Stomach smooth muscle (tissue), 2 donors: Measurements from ENCODE around the gene SP140.
A peak's percentile ranks its signal among the peaks of the same experiment; 100 is the strongest.
"Not testable (repeated sequence)": the region's sequence is repeated elsewhere in the genome, so short reads cannot be mapped to it uniquely, and the experiment has no call there.

ENCODE experiments used
- H3K27ac ChIP-seq: one replicate; pipeline ENCODE4 v1.7.0; 2013; ENCODE audit warnings: mild to moderate bottlenecking, low read length, inconsistent platforms
- H3K27me3 ChIP-seq, 2 donors: one replicate each; pipeline ENCODE4 v1.7.0; 2013; ENCODE audit warnings: low read length in 2 of 2; ENCODE audit not compliant: insufficient read depth in 2 of 2, control insufficient read depth in 1 of 2
- H3K36me3 ChIP-seq, 2 donors: one replicate each; pipeline ENCODE4 v1.7.0; 2013; ENCODE audit warnings: low read length in 2 of 2; ENCODE audit not compliant: control insufficient read depth in 2 of 2, insufficient read depth in 2 of 2
- H3K4me1 ChIP-seq: one replicate; pipeline ENCODE4 v1.7.0; 2013; ENCODE audit warnings: low read length; ENCODE audit not compliant: control insufficient read depth, insufficient read depth
- H3K4me3 ChIP-seq, 2 donors: one replicate each; pipeline ENCODE4 v1.7.0; 2013; ENCODE audit warnings: low read length in 2 of 2
- H3K9ac ChIP-seq, 2 donors: one replicate each; pipeline ENCODE4 v1.7.0; 2013; ENCODE audit warnings: low read length in 2 of 2, mild to moderate bottlenecking in 1 of 2
- H3K9me3 ChIP-seq, 2 donors: one replicate each; pipeline ENCODE4 v1.7.0; 2013; ENCODE audit warnings: low read length in 2 of 2; ENCODE audit not compliant: control insufficient read depth in 2 of 2
- donor health status: healthy.
- donor health status: Pancreatic carcinoma.

Gene SP140

DNA sequence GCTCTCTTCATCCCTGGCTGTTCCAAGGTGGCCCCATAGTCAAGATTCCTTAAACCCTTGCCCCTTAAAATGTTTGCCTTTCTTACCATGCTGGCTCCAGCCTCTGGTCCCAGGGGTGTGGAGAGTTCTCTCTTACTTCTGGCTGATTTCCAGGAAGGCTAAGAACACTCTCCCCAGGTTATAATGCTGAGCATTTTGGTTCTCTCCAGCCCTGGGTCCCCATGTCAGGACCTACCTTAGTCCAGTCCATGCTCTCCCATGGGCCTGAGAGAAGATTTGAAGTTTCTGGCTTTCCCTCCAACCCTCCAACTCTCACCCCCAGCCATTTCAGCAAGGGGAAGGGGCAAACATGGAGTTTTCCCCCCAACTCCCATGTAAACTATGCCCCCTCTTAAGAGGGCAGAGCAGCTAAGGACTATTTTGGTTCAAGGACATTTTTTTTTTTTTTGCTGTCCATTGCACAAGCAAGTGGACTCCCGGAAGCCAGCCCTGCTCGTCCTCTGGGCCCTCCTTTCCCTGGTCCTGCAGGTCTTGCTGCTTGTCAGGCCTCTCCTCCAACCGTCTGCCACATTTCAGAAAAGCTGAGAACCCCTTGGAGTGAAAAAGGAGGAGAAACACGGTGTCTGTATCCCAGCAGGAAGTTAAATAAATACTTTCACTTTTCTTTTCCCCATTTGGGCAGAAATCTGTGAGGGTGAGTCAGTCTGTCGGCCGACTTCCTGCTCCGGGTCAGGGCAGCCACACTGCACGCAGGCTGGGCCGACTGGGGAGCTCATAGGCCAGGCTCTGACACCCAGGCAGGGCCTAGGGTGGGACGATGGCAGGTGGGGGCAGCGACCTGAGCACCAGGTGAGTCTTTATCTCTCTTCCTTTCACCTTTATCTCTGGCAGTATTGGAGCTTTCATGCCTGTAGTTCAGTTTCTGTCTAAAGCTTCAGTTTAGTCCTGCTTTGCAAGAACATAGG, 101.2 kb downstream of the SP140 start, which contains the start of gene SP140L:
Gene SP140L (plus strand): TSS at position 741 of the 965 bp plus-strand sequence. CDS start 77 bp downstream, at position 818.
- H3K27ac ChIP-seq: peak within 1 kb of the TSS; percentile 46
- no peaks in the 10 kb centered on the region for H3K27me3 ChIP-seq
- peak within 1 kb of the TSS; percentile 51 to 53 for H3K9ac ChIP-seq
- H3K4me1 ChIP-seq: peaks cover 9% of the 10 kb centered on the region
- H3K4me3 ChIP-seq: peak within 1 kb of the TSS; percentile 80 to 82
- H3K36me3 ChIP-seq: no peaks in the 10 kb centered on the region
- H3K9me3 ChIP-seq: peaks cover 0 to 10% of the 10 kb centered on the region in 2 donors

DNA sequence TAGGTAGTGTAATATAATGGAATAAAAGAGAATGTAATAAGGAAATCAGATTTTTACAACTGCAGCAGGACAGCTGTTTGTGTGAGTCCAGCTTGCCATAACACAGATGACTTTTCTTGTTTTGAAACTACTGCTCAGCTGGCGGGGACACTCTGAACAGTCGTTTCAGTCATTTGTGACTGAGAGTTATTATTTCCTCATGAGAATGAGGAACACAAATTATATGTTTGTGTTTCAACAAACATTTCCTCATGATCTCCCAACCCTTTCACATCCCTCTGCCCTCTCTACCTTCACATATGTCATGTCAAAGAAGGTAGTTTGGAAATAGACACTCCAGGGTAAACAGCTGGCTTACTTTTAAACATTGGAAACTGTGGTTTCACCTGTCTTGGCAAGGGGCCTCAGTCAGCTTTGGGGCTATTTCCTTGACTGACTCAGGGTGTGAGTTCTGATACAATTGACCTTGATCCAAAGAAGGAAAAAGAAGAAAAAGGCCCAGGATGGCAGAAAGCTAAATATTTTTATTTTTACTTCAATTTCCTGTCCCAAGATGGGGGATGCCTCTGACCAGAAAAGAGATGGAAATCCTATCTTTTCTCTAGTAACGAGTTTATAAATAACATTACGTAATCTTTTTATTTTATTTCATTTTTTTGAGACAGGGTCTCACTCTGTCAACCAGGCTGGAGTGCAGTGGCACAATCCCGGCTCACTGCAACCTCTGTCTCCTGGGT, 102.0 kb downstream of the SP140 start:
- no peaks in the 10 kb centered on the region for H3K36me3 ChIP-seq
- peak overlapping the region; percentile 80 to 82 for H3K4me3 ChIP-seq
- no peaks in the 10 kb centered on the region for H3K27me3 ChIP-seq
- peak overlapping the region; percentile 22 to 53 for H3K9ac ChIP-seq
- peaks cover 0 to 6% of the 10 kb centered on the region in 2 donors for H3K9me3 ChIP-seq
- H3K27ac ChIP-seq: peak overlapping the region; percentile 46
- peaks cover 9% of the 10 kb centered on the region for H3K4me1 ChIP-seq

DNA sequence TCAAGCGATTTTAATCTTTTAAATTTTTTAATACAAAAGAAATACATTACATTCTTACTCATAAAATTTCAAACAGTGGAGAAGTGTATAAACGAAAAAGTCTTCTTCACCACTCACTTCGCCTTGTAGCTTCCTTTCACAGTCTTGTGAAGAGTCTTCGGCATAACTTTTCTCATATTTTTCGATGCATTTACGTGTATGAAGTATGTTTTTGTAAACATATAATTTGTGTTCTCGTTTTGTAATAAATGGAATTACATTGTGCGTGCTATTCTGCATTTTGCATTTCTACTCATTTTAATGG, 102.6 kb downstream of the SP140 start:
- H3K4me1 ChIP-seq: peaks cover 9% of the 10 kb centered on the region
- no peak overlapping the region for H3K27ac ChIP-seq
- H3K9me3 ChIP-seq: peaks cover 0 to under 1% of the 10 kb centered on the region in 2 donors
- no peaks in the 10 kb centered on the region for H3K27me3 ChIP-seq
- H3K36me3 ChIP-seq: no peaks in the 10 kb centered on the region
- peak overlapping the region in 1 of 2 donors; percentile 82 for H3K4me3 ChIP-seq
- no peak overlapping the region for H3K9ac ChIP-seq

DNA sequence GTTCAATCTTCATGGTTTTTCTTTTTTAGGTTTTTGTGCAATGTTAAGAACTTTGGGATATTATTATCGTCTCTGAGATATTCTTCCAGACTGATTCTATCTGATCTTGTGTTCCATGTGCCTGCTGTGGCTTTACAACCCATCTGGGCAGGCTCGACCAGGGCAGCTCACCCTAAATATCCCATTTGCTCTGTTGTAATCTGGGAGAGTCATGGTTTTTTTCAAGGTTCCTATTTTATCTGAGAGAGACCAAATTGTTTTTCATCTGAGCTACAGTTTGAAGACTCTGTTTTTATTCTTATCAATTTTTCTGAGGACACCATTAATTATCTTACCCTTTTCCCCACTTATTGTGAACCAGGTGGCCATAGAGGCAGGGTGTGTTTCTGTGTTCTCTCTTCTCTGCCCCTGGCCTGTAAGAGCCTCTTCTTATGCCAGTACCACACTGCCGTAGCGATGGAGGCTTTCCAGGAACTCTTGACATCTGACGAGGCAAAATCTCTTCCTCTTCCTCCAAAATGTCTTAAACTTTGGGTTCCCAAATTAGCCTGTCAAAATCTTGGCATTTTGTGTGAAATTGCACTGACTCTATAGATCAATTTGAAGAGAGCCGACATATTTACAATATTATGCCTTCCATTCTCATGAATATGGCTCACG, 104.5 kb downstream of the SP140 start:
- Histone ChIP-seq H3K9ac (no peak overlapping the region), H3K9me3 (no peaks in the 10 kb centered on the region), H3K4me3 (no peak overlapping the region), H3K36me3 (no peaks in the 10 kb centered on the region), H3K4me1 (peaks cover 9% of the 10 kb centered on the region), H3K27me3 (no peaks in the 10 kb centered on the region), H3K27ac (no peak overlapping the region)

DNA sequence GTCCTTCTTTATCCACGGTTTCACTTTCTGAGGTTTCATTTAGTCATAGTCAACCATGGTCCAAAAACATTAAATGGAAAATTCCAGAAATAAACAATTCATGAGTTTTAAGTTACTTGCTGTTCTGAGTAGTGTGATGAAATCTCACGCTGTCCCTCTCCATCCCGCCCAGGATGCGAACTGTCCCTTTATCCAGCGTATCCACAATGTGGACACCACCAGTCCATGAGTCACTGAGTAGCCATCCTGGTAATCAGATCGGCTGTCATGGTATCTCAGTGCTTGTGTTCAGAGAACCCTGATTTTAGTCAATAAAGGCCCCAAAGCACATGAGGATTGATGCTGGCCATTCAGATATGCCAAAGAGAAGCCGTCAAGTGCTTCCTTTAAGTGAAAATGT, 105.2 kb downstream of the SP140 start:
- peaks cover 0 to under 1% of the 10 kb centered on the region in 2 donors for H3K36me3 ChIP-seq
- H3K4me3 ChIP-seq: no peak overlapping the region
- H3K9me3 ChIP-seq: no peaks in the 10 kb centered on the region
- no peak overlapping the region for H3K27ac ChIP-seq
- H3K9ac ChIP-seq: no peak overlapping the region
- no peaks in the 10 kb centered on the region for H3K27me3 ChIP-seq
- H3K4me1 ChIP-seq: peaks cover 9% of the 10 kb centered on the region

DNA sequence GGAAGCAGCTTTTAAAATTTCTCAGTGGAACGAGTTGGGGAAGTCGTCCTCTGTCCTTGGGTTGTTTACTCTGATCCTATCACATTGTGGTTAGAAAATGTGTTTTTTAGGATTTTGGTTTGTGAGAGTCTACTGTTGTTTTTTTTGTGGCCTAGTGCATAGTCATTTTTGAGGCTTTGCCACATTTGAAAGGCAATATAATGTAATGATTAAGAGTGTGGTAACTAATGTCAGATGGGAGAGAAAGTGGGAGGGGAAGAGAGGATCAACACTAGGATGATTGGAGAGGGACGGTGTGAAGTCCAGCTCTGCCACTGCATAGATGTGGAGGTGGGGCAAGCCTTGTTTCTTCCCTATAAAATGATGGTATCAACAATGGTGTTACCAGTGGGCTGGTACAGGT, 109.9 kb downstream of the SP140 start:
- peaks cover 3 to 4% of the 10 kb centered on the region in 2 donors for H3K36me3 ChIP-seq
- H3K9ac ChIP-seq: no peak overlapping the region
- H3K4me1 ChIP-seq: no peaks in the 10 kb centered on the region
- no peak overlapping the region for H3K4me3 ChIP-seq
- H3K27me3 ChIP-seq: no peaks in the 10 kb centered on the region
- no peak overlapping the region for H3K27ac ChIP-seq
- no peaks in the 10 kb centered on the region for H3K9me3 ChIP-seq

DNA sequence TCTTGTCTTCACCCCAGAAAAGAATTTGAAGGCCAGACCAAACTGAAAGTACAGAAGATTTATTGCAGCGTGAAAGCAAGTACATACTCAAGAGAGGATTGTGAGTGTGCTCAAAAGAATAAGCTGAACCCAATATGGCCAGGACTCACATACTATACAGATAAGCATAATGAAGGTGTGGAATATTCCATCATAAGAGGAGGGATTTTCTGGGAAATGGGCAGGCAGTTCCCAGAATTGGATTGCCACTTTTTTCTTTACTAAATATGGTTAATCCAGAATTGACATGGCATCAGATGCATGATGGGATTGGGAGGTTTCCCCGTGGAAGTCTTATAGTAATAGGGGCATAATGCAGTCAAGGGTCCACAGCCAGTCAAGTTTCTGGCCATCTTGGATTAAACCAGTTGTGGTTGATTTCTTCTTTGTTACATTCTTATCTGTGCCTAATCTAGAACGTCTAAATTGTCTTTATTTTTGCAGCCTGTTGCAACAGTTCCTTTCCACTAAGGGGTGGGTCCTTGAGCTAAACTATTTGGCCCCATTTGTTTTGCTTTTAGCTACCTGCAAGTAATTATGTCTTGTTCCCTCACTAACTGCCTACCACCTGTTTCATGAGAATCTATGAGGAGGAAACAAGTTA, 110.4 kb downstream of the SP140 start:
- Histone ChIP-seq H3K4me1 (no peaks in the 10 kb centered on the region), H3K4me3 (no peak overlapping the region), H3K9ac (no peak overlapping the region), H3K9me3 (no peaks in the 10 kb centered on the region), H3K36me3 (peaks cover 3 to 4% of the 10 kb centered on the region in 2 donors), H3K27ac (no peak overlapping the region), H3K27me3 (no peaks in the 10 kb centered on the region)

DNA sequence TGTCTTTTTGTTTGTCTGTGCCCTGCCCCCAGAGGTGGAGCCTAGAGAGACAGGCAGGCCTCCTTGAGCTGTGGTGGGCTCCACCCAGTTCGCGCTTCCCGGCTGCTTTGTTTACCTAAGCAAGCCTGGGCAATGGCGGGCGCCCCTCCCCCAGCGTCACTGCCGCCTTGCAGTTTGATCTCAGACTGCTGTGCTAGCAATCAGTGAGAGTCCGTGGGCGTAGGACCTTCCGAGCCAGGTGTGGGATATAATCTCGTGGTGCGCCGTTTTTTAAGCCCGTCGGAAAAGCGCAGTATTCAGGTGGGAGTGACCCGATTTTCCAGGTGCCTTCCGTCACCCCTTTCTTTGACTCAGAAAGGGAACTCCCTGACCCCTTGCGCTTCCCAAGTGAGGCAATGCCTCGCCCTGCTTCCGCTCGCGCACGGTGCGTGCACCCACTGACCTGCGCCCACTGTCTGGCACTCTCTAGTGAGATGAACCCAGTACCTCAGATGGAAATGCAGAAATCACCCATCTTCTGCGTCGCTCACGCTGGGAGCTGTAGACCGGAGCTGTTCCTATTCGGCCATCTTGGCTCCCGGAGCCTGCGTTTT, 116.5 kb downstream of the SP140 start:
- not testable (repeated sequence) for H3K27me3 ChIP-seq, H3K9ac ChIP-seq, H3K4me1 ChIP-seq, H3K36me3 ChIP-seq, H3K9me3 ChIP-seq, H3K4me3 ChIP-seq, H3K27ac ChIP-seq

DNA sequence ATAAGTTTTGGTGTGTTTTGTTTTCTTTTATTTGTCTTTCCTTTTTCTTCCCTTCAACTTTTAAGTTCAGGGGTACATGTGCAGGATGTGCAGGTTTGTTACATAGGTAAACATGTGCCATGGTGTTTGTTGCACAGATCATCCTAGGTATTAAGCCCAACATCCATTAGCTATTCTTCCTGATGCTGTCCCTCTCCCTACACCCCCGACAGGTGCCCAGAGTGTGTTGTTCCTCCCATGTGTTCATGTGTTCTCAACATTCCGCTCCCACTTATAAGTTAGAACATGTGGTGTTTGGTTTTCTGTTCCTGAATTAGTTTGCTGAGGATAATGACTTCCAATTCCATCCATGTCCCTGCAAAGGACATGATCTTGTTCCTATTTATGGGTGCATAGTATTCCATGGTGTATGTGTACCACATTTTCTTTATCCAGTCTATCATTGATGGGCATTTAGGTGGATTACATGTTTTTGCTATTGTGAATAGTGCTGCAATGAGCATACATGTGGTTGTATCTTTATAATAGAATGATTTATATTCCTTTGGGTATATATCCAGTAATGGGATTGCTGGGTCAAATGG, 117.6 kb downstream of the SP140 start:
- not testable (repeated sequence) for H3K27ac ChIP-seq, H3K36me3 ChIP-seq, H3K9me3 ChIP-seq, H3K27me3 ChIP-seq, H3K4me3 ChIP-seq, H3K4me1 ChIP-seq, H3K9ac ChIP-seq

DNA sequence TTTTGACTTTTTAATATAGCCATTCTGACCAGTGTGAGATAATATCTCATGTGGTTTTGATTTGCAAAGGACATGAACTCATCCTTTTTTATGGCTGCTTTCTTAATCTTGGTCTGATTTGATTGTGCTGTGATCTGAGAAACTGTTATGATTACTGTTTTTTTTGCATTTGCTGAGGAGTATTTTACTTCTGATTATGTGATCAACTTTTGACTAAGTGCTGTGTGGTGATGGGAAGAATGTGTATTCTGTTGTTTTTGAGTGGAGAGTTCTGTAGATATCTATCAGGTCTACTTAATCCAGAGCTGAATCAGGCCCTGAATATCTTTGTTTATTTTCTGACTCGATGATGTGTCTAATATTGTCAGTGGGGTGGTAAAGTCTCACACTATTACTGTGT, 118.2 kb downstream of the SP140 start:
- H3K9ac ChIP-seq: no peak overlapping the region
- H3K36me3 ChIP-seq: no peaks in the 10 kb centered on the region
- no peaks in the 10 kb centered on the region for H3K27me3 ChIP-seq
- no peak overlapping the region for H3K27ac ChIP-seq
- H3K9me3 ChIP-seq: peaks cover 0 to 9% of the 10 kb centered on the region in 2 donors
- no peaks in the 10 kb centered on the region for H3K4me1 ChIP-seq
- no peak overlapping the region for H3K4me3 ChIP-seq
